OCI-LY7 (cell line): ENCODE data around the gene ELOB. TPM values are rescaled to one million over a fixed set of nuclear protein-coding genes. Genes with fewer than 3 reads are reported as not detected.

Experiments
- BruUV-seq: library from RNA; stranded (reverse); fragments of 400-500 nt; replicated peaks from 2 replicates; lab custom pipeline; 2021; lab: Mats Ljungman, UMichigan
- CTCF ChIA-PET: fragments of 300-600 bp; sonication (Branson Sonifier 250); formaldehyde crosslinking; loops from one replicate; lab custom pipeline; 2022; ENCODE audit warnings: antibody characterized with exemption; ENCODE audit not compliant: unreplicated experiment; lab: Charles Lee
- POLR2A ChIA-PET: fragments of 300-600 bp; sonication (Branson Sonifier 250); formaldehyde crosslinking; loops from one replicate; lab custom pipeline; 2022; ENCODE audit warnings: antibody characterized with exemption; lab: Charles Lee
- DNase-seq: peaks from one replicate; pipeline ENCODE4 v3.0.0-alpha.2; 2015; ENCODE audit warnings: low spot score
- H2AFZ ChIP-seq: fragments of 200-600 bp; sonication (generic), shearing (Covaris generic); 2 replicates; pipeline ENCODE4 v1.6.1; 2014; ENCODE audit warnings: mild to moderate bottlenecking, antibody characterized with exemption, low read length, moderate library complexity
- H3K27ac ChIP-seq: fragments of 200-600 bp; sonication (generic); 2 replicates; pipeline ENCODE4 v1.5.1; 2014; ENCODE audit warnings: mixed run types, low read depth, mild to moderate bottlenecking, moderate library complexity, low read length, inconsistent platforms; ENCODE audit not compliant: poor library complexity, severe bottlenecking
- H3K36me3 ChIP-seq: fragments of 200-600 bp; sonication (generic); 2 replicates; pipeline ENCODE4 v1.6.1; 2014; ENCODE audit warnings: mild to moderate bottlenecking, antibody characterized with exemption, low read length, moderate library complexity, mixed read lengths; ENCODE audit not compliant: insufficient read depth
- H3K4me1 ChIP-seq: fragments of 200-600 bp; sonication (generic); 2 replicates; pipeline ENCODE4 v1.5.1; 2014; ENCODE audit warnings: mild to moderate bottlenecking, low read length; ENCODE audit not compliant: insufficient read depth, poor library complexity, severe bottlenecking
- H3K4me2 ChIP-seq: fragments of 200-600 bp; sonication (generic); 2 replicates; pipeline ENCODE4 v1.6.1; 2014; ENCODE audit warnings: mild to moderate bottlenecking, low read length
- H3K4me3 ChIP-seq: fragments of 200-600 bp; sonication (generic); 2 replicates; pipeline ENCODE4 v1.5.1; 2014; ENCODE audit warnings: mild to moderate bottlenecking, low read depth, low read length; ENCODE audit not compliant: poor library complexity, severe bottlenecking
- H3K79me2 ChIP-seq: fragments of 200-600 bp; sonication (generic); 2 replicates; pipeline ENCODE4 v1.6.1; 2016; ENCODE audit warnings: low read depth, mild to moderate bottlenecking, low read length, moderate library complexity, mixed read lengths; ENCODE audit not compliant: insufficient read depth
- H3K9me2 ChIP-seq: fragments of 200-600 bp; sonication (generic); 2 replicates; pipeline ENCODE4 v1.6.1; 2016; ENCODE audit warnings: mild to moderate bottlenecking, low read length, mixed read lengths; ENCODE audit not compliant: insufficient read depth
- H3K9me3 ChIP-seq: fragments of 200-600 bp; sonication (generic); 2 replicates; pipeline ENCODE4 v1.6.1; 2014; ENCODE audit warnings: mild to moderate bottlenecking, mixed run types, low read length, mixed read lengths
- H4K20me1 ChIP-seq: fragments of 200-600 bp; sonication (generic); 2 replicates; pipeline ENCODE4 v1.6.1; 2014; ENCODE audit warnings: mild to moderate bottlenecking, antibody characterized with exemption, low read length, moderate library complexity, mixed read lengths; ENCODE audit not compliant: insufficient read depth
- EZH2phosphoT487 ChIP-seq: fragments of 200-600 bp; sonication (generic); IDR thresholded peaks from 2 replicates; pipeline ENCODE4 v1.6.1; 2018; ENCODE audit warnings: low read depth, borderline replicate concordance, mild to moderate bottlenecking, mixed run types, antibody characterized with exemption, low read length, moderate library complexity, mixed read lengths
- intact Hi-C: fragments of 100-400 bp; cut with micrococcal nuclease; formaldehyde crosslinking; loops from one replicate; pipeline ENCODE4 v1.10.0; 2022; ENCODE audit not compliant: unreplicated experiment
- total RNA-seq, 2 experiments: library from RNA; depleted of rRNA in 1 of 2; stranded (reverse); fragments of >200 nt in 1 of 2; shearing (Covaris generic) in 1 of 2; gene quantifications; 2 replicates each; pipeline ENCODE4 v1.2.3, GENCODE V29; 2014 to 2022
- TF ChIP-seq, protein P1 (sequence below): fragments of 200-600 bp; sonication (generic); conservative IDR thresholded peaks from 2 replicates; pipeline ENCODE4 v1.5.1; 2014; ENCODE audit warnings: mild to moderate bottlenecking, antibody characterized with exemption, low read length, moderate library complexity, mixed read lengths

The ELOB gene
- total RNA-seq, 2 experiments from 2014 or later: 209 to 285 TPM

- Histone ChIP-seq H3K36me3 (peaks cover 98% of the 10 kb centered on the region), H3K79me2 (peaks cover 6% of the 10 kb centered on the region; the same call in 1 of the 2 replicates), H3K4me3 (no peak overlapping the region), H2AFZ (no peak overlapping the region), H4K20me1 (no peaks in the 10 kb centered on the region), H3K4me1 (peaks cover 2% of the 10 kb centered on the region), H3K4me2 (no peak overlapping the region), H3K27ac (no peak overlapping the region), H3K9me2 (no peaks in the 10 kb centered on the region), H3K9me3 (no peaks in the 10 kb centered on the region)
- BruUV-seq: no TSS peak
- ChIA-PET POLR2A (no interaction called here), CTCF (no interaction called here)
- TF ChIP-seq EZH2phosphoT487: no peak
- TF ChIP-seq, protein P1, sequence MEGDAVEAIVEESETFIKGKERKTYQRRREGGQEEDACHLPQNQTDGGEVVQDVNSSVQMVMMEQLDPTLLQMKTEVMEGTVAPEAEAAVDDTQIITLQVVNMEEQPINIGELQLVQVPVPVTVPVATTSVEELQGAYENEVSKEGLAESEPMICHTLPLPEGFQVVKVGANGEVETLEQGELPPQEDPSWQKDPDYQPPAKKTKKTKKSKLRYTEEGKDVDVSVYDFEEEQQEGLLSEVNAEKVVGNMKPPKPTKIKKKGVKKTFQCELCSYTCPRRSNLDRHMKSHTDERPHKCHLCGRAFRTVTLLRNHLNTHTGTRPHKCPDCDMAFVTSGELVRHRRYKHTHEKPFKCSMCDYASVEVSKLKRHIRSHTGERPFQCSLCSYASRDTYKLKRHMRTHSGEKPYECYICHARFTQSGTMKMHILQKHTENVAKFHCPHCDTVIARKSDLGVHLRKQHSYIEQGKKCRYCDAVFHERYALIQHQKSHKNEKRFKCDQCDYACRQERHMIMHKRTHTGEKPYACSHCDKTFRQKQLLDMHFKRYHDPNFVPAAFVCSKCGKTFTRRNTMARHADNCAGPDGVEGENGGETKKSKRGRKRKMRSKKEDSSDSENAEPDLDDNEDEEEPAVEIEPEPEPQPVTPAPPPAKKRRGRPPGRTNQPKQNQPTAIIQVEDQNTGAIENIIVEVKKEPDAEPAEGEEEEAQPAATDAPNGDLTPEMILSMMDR: peak; percentile 54
- intact Hi-C loops: no loop called here
- DNase-seq: no peak
These were observed 6.8 kb downstream of the ELOB start for GRCh38 chr16:2770057-2770951.

DNA sequence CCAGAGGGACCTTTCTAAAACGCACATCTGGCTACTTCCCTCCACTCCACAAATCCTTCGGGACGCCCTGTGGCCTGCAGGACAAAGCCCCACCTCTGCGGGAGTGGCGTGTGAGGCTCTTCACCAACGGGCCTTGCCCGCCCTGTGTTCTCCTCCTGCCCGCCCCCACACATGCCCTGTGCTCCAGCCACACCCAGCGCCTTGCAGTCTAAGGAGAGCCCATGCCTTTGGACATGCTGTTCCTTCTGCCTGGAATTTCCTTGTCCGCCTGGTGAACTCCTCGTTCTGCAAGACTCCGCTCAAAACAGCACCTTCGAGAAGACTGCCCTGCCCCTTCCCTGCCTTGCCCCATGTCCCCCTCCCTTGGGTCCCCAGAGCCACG, 7.4 kb downstream of the ELOB start:
- no peak overlapping the region for H3K4me3 ChIP-seq
- no peaks in the 10 kb centered on the region for H3K4me1 ChIP-seq
- peaks cover 98% of the 10 kb centered on the region for H3K36me3 ChIP-seq
- no peak for TF ChIP-seq EZH2phosphoT487
- TF ChIP-seq, protein P1: no peak
- intact Hi-C loops: no loop called here
- DNase-seq: no peak
- ChIA-PET POLR2A (no interaction called here), CTCF (no interaction called here)
- H3K4me2 ChIP-seq: no peak overlapping the region
- H3K9me3 ChIP-seq: no peaks in the 10 kb centered on the region
- H3K27ac ChIP-seq: no peak overlapping the region
- peaks cover 11% of the 10 kb centered on the region; the same call in 1 of the 2 replicates for H3K79me2 ChIP-seq
- no peak overlapping the region for H2AFZ ChIP-seq
- H3K9me2 ChIP-seq: no peaks in the 10 kb centered on the region
- H4K20me1 ChIP-seq: peaks cover under 1% of the 10 kb centered on the region
- no TSS peak for BruUV-seq

DNA sequence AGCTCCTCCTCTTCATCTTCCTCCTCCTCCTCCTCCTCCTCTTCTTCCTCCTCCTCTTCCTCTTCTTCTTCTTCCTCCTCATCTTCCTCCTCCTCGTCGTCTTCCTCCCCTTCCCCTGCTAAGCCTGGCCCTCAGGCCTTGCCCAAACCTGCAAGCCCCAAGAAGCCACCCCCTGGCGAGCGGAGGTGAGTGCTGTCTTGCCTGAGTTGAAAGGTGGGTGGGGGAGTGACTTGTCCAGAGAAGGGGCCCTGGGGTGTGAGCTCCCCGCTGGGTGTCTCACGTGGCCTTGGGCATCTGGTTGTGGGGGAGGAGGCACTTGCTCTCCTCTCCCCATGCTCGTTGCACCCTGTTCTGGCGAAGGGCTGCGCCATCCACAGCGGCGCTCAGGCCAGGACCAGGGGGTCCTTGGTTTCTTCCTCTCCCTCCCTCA, 8.0 kb downstream of the ELOB start:
- no peak for TF ChIP-seq EZH2phosphoT487
- TF ChIP-seq, protein P1: no peak
- Histone ChIP-seq H4K20me1 (peaks cover 5% of the 10 kb centered on the region), H3K4me1 (no peaks in the 10 kb centered on the region), H3K4me3 (no peak overlapping the region), H3K36me3 (peaks cover 98% of the 10 kb centered on the region), H3K9me2 (no peaks in the 10 kb centered on the region), H3K9me3 (no peaks in the 10 kb centered on the region), H3K27ac (no peak overlapping the region), H3K79me2 (peaks cover 17% of the 10 kb centered on the region), H2AFZ (no peak overlapping the region), H3K4me2 (no peak overlapping the region)
- ChIA-PET POLR2A (no interaction called here), CTCF (no interaction called here)
- DNase-seq: no peak
- BruUV-seq: no TSS peak
- intact Hi-C loops: no loop called here
